GM23248 (cell line): ENCODE measurements around the gene HIC1.

Experiments
- EZH2 ChIP-seq: fragments of 200-600 bp; sonication (generic); IDR thresholded peaks from 2 replicates; pipeline ENCODE4 v1.6.1; 2018; ENCODE audit warnings: antibody characterized with exemption, mild to moderate bottlenecking; ENCODE audit not compliant: insufficient read depth, poor library complexity, severe bottlenecking
- EZH2phosphoT487 ChIP-seq: fragments of 200-600 bp; sonication (generic); IDR thresholded peaks from 2 replicates; pipeline ENCODE4 v1.6.1; 2018; ENCODE audit warnings: antibody characterized with exemption, moderate library complexity, mild to moderate bottlenecking, low read depth; ENCODE audit not compliant: insufficient read depth

- TF ChIP-seq EZH2 (no peak), EZH2phosphoT487 (no peak)
These were observed 19.9 kb upstream of the HIC1 start for GRCh38 chr17:2034806-2035540.
